Measurements from ENCODE around the gene SLC14A1.

DNA sequence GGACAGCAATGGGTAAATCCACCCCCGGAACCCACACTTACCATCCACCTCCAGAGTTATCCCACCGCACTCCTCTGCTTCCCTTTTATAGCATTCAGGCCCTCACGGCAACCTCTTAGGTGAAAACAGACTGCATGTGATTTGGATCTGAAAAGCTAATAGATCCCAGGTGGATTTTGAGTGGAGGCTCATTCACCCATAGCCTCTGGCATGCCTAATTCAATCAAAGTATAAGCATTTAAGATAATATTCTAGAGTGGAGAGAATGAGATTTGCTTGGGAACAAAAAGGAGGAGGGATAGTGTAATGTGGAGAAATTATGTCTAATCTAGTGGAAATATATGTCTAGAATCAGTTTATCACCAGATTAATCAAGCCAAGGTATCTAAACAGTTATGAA lies 17.1 kb downstream of the SLC14A1 start:
- TF ChIP-seq, protein P1, sequence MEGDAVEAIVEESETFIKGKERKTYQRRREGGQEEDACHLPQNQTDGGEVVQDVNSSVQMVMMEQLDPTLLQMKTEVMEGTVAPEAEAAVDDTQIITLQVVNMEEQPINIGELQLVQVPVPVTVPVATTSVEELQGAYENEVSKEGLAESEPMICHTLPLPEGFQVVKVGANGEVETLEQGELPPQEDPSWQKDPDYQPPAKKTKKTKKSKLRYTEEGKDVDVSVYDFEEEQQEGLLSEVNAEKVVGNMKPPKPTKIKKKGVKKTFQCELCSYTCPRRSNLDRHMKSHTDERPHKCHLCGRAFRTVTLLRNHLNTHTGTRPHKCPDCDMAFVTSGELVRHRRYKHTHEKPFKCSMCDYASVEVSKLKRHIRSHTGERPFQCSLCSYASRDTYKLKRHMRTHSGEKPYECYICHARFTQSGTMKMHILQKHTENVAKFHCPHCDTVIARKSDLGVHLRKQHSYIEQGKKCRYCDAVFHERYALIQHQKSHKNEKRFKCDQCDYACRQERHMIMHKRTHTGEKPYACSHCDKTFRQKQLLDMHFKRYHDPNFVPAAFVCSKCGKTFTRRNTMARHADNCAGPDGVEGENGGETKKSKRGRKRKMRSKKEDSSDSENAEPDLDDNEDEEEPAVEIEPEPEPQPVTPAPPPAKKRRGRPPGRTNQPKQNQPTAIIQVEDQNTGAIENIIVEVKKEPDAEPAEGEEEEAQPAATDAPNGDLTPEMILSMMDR (conservative IDR thresholded peaks at IDR 0.05; ENCODE audit: low read depth, low read length), result no peak
- no peak for TF ChIP-seq RAD21 (IDR thresholded peaks at IDR 0.05; ENCODE audit: low read length)
- no peak for TF ChIP-seq RCOR1 (IDR thresholded peaks at IDR 0.05; ENCODE audit: insufficient replicate concordance, low read length)
- TF ChIP-seq, protein P2, sequence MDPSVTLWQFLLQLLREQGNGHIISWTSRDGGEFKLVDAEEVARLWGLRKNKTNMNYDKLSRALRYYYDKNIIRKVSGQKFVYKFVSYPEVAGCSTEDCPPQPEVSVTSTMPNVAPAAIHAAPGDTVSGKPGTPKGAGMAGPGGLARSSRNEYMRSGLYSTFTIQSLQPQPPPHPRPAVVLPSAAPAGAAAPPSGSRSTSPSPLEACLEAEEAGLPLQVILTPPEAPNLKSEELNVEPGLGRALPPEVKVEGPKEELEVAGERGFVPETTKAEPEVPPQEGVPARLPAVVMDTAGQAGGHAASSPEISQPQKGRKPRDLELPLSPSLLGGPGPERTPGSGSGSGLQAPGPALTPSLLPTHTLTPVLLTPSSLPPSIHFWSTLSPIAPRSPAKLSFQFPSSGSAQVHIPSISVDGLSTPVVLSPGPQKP (IDR thresholded peaks at IDR 0.05; ENCODE audit: borderline replicate concordance, low read depth, low read length), result no peak
- no peak for TF ChIP-seq POLR2A (IDR thresholded peaks at IDR 0.05; ENCODE audit: low read depth, low read length)
- TF ChIP-seq CEBPB (IDR thresholded peaks at IDR 0.05; ENCODE audit: low read depth, low read length), result no peak
- TF ChIP-seq RFX5 (IDR thresholded peaks at IDR 0.05; ENCODE audit: low read depth, low read length), result no peak
